ENCODE data around the gene CEMIP. TPM values are rescaled to one million over a fixed set of nuclear protein-coding genes. Genes with fewer than 3 reads are reported as not detected.

CEMIP gene
- total and polyA plus RNA-seq, 2 of the 13 experiments (the other 11 are each of a cell fraction or from before 2014, with no cell fraction given), result 4.3 to 28.5 TPM

- TF ChIP-seq, protein P1, sequence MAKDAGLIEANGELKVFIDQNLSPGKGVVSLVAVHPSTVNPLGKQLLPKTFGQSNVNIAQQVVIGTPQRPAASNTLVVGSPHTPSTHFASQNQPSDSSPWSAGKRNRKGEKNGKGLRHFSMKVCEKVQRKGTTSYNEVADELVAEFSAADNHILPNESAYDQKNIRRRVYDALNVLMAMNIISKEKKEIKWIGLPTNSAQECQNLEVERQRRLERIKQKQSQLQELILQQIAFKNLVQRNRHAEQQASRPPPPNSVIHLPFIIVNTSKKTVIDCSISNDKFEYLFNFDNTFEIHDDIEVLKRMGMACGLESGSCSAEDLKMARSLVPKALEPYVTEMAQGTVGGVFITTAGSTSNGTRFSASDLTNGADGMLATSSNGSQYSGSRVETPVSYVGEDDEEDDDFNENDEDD (CRISPR knock-in tag; IDR thresholded peaks at IDR 0.05; ENCODE audit: borderline replicate concordance), result peak; percentile 80; the same call in 1 of the 2 replicates
- no peak; the same call in 1 of the 2 replicates for TF ChIP-seq FOSL2 (CRISPR knock-in tag; IDR thresholded peaks at IDR 0.05)
- TF ChIP-seq, protein P2, sequence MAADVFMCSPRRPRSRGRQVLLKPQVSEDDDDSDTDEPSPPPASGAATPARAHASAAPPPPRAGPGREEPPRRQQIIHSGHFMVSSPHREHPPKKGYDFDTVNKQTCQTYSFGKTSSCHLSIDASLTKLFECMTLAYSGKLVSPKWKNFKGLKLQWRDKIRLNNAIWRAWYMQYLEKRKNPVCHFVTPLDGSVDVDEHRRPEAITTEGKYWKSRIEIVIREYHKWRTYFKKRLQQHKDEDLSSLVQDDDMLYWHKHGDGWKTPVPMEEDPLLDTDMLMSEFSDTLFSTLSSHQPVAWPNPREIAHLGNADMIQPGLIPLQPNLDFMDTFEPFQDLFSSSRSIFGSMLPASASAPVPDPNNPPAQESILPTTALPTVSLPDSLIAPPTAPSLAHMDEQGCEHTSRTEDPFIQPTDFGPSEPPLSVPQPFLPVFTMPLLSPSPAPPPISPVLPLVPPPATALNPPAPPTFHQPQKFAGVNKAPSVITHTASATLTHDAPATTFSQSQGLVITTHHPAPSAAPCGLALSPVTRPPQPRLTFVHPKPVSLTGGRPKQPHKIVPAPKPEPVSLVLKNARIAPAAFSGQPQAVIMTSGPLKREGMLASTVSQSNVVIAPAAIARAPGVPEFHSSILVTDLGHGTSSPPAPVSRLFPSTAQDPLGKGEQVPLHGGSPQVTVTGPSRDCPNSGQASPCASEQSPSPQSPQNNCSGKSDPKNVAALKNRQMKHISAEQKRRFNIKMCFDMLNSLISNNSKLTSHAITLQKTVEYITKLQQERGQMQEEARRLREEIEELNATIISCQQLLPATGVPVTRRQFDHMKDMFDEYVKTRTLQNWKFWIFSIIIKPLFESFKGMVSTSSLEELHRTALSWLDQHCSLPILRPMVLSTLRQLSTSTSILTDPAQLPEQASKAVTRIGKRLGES (CRISPR knock-in tag; IDR thresholded peaks at IDR 0.05; ENCODE audit: borderline replicate concordance), result no peak
- TF ChIP-seq ZNF142 (CRISPR knock-in tag; IDR thresholded peaks at IDR 0.05), result peak; percentile 91
- TF ChIP-seq RXRB (CRISPR knock-in tag; IDR thresholded peaks at IDR 0.05; ENCODE audit: borderline replicate concordance), result no peak; the same call in 1 of the 2 replicates
- TF ChIP-seq, protein P3, sequence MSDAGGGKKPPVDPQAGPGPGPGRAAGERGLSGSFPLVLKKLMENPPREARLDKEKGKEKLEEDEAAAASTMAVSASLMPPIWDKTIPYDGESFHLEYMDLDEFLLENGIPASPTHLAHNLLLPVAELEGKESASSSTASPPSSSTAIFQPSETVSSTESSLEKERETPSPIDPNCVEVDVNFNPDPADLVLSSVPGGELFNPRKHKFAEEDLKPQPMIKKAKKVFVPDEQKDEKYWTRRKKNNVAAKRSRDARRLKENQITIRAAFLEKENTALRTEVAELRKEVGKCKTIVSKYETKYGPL (CRISPR knock-in tag; IDR thresholded peaks at IDR 0.05), result no peak
- TF ChIP-seq MATR3 (CRISPR knock-in tag; IDR thresholded peaks at IDR 0.05), result no peak
- no peak for TF ChIP-seq ZNF615 (CRISPR knock-in tag; IDR thresholded peaks at IDR 0.05; ENCODE audit: borderline replicate concordance)
- no peak for TF ChIP-seq SP1 (IDR thresholded peaks at IDR 0.05)
- TF ChIP-seq SP1 (CRISPR knock-in tag; IDR thresholded peaks at IDR 0.05), result peak; percentile 74
- TF ChIP-seq ZNF792 (CRISPR knock-in tag; IDR thresholded peaks at IDR 0.05), result peak; percentile 74
- no peak for TF ChIP-seq ADNP (CRISPR knock-in tag; IDR thresholded peaks at IDR 0.05)
- no peak for TF ChIP-seq ATF4 (CRISPR knock-in tag; IDR thresholded peaks at IDR 0.05)
- TF ChIP-seq, protein P4, sequence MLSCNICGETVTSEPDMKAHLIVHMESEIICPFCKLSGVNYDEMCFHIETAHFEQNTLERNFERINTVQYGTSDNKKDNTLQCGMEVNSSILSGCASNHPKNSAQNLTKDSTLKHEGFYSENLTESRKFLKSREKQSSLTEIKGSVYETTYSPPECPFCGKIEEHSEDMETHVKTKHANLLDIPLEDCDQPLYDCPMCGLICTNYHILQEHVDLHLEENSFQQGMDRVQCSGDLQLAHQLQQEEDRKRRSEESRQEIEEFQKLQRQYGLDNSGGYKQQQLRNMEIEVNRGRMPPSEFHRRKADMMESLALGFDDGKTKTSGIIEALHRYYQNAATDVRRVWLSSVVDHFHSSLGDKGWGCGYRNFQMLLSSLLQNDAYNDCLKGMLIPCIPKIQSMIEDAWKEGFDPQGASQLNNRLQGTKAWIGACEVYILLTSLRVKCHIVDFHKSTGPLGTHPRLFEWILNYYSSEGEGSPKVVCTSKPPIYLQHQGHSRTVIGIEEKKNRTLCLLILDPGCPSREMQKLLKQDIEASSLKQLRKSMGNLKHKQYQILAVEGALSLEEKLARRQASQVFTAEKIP (CRISPR knock-in tag; IDR thresholded peaks at IDR 0.05; ENCODE audit: borderline replicate concordance), result no peak
These were observed 210.6 kb downstream of the CEMIP start, which contains the start of gene MESD (continued) for GRCh38 chr15:80989518-80990478.
